ENCODE data around the gene ORAI1.
A peak's percentile ranks its signal among the peaks of the same experiment; 100 is the strongest.

The ORAI1 gene

GRCh38 chr12:121673013-121673511, 46.7 kb downstream of the ORAI1 start:
- DNase-seq: peak in 2 of 42 donors; percentile 9 to 26
- intact Hi-C loops (cut with DNase I): loop anchor here (10.0 kb wide), 1 partner anchor 118 kb away; no protein-coding TSS in a partner anchor

GRCh38 chr12:121676190-121676589, 49.9 kb downstream of the ORAI1 start:
- intact Hi-C loops (cut with DNase I): loop anchor here (10.0 kb wide), 1 partner anchor 121 kb away; no protein-coding TSS in a partner anchor
- no peak for DNase-seq

GRCh38 chr12:121678305-121678704, 52.0 kb downstream of the ORAI1 start:
- DNase-seq: no peak
- intact Hi-C loops (cut with DNase I): loop anchor here (10.0 kb wide), 1 partner anchor 124 kb away; no protein-coding TSS in a partner anchor

GRCh38 chr12:121678716-121679300, 52.5 kb downstream of the ORAI1 start:
- no peak for DNase-seq
- intact Hi-C loops (cut with DNase I): loop anchor here (10.0 kb wide), 1 partner anchor 124 kb away; no protein-coding TSS in a partner anchor

GRCh38 chr12:121679661-121680197, 53.4 kb downstream of the ORAI1 start:
- peak in 4 of 42 donors; percentile 15 to 56 (median 38) for DNase-seq
- intact Hi-C loops (cut with DNase I): loop anchor here (5.0 to 10.0 kb wide), 3 partner anchors 52 to 177 kb away; partner anchors contain the start of gene ORAI1

- intact Hi-C loops (cut with DNase I): loop anchor here (5.0 kb wide), 1 partner anchor 107 kb away; the partner anchor contains the start of gene KDM2B
Observed at GRCh38 chr12:121688966-121689365, 62.6 kb downstream of the ORAI1 start.

GRCh38 chr12:121689430-121689829, 63.1 kb downstream of the ORAI1 start:
- intact Hi-C loops (cut with DNase I): loop anchor here (5.0 kb wide), 1 partner anchor 107 kb away; the partner anchor contains the start of gene KDM2B
- DNase-seq: no peak

More at GRCh38 chr12:121688966-121689365, 62.6 kb downstream of the ORAI1 start:
- no peak for DNase-seq
